H54 (cell line): Measurements from ENCODE around the gene CDC42SE2.
A peak's percentile ranks its signal among the peaks of the same experiment; 100 is the strongest.
"Not testable (repeated sequence)": the region's sequence is repeated elsewhere in the genome, so short reads cannot be mapped to it uniquely, and the experiment has no call there.

Experiments
- DNase-seq: peaks from one replicate; pipeline ENCODE4 v3.0.0; 2011; ENCODE audit warnings: low spot score, mixed read lengths; ENCODE audit not compliant: insufficient read length
- FAIRE-seq: peaks from 3 replicates; lab custom pipeline; 2011; peaks lifted over from hg19 to GRCh38; lab: Jason Lieb, UNC
- POLR2A ChIP-seq: IDR thresholded peaks from 2 replicates; pipeline ENCODE4 v1.6.1; 2011; ENCODE audit warnings: low read depth, mild to moderate bottlenecking, low read length

Gene CDC42SE2

DNA sequence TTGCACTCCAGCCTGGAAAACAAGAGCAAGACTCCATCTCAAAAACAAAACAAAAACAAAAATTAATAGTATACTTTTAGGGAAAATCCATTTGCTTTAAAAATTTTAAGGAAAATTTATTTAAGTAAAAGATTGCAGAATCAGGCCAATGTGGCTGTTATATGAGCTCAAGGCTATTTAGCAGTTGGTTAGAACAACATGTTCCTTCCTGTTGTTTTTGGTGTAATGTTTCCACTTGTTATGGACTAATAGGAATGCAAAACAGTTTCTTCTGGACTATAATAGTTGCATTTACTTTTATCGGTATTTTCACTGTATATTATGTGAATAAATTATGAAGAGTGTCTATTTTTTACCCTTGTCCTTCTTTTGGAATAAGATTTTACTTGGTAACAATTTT, 3.0 kb upstream of the CDC42SE2 start:
- TF ChIP-seq POLR2A: no peak
- DNase-seq (no peak), FAIRE-seq (no peak)

DNA sequence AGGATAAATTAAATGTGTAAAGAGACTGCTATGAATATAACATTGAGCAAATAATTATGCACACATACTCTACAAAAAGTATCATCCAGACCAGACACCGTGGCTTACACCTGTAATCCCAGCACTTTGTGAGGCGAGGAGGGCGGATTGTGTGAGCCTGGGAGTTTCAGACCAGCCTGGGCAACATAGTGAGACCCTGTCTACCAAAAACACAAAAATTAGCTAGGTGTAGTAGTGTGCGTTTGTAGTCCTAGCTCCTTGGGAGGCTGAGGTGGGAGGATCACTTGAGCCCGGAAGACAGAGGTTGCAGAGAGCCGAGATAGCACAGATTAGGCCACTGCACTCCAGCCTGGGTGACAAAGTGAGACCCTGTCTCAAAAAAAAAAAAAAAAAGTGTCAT, 2.4 kb upstream of the CDC42SE2 start:
- FAIRE-seq (no peak), DNase-seq (no peak)
- TF ChIP-seq POLR2A: no peak

- DNase-seq (no peak), FAIRE-seq (peak; percentile 75)
- no peak for TF ChIP-seq POLR2A
Measured at GRCh38 chr5:131262953-131263541, 806 bp upstream of the CDC42SE2 start.

DNA sequence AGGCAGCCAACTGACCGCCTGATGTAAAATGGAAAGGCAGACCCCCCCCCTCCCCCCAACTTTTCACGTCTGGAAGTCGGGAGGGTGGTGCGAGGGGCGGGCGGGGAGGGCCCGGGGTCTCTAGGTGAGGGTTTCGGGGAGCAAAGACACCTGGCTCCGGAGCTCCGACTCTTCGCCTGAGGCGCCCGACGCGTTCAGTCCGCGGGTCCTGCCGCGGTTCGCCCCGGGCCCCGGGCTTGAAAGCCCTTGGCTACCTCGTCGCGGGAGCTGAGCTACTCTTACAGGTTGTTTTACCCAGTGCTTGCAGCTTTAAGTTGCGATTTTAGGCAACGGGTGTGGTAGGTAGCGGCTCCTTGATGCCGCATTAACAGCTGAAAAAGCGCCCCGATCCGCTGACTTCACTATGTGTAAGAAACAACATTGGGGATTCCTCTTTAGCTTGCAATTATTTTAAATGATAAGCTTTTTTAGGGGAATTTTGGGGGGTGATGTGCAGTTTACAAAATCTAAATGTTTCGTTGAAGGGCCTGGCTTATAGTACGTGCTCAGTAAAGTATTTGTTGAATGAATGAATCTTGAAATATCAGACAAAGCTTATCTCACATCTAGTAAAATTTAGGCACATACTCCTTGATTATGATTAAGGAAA, 722 bp downstream of the CDC42SE2 start:
- peak; percentile 60 for FAIRE-seq
- DNase-seq: no peak
- TF ChIP-seq POLR2A: no peak

DNA sequence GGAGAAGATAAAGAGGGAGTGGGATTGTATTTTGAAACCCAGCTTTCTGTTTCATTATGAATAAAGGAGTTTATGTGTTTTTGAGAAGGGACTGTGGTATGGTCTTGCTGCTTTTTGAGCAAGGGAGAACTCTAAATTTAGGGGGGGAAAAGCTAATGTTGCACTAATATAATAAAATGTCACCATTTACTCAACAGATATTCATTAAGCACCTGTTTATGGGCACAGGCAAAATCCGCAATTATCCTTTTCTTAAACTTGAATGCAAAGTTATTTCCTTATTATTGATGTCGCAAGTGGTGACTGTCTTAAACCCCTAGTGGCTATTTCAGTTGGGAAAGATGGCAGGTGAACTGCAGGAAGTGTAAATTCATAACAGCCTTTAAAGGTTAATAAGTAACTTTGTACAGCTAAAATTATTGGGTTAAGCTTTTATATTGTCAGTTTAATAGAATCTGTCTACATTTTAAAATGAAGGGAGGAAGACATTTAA, 1.5 kb downstream of the CDC42SE2 start:
- TF ChIP-seq POLR2A: no peak

DNA sequence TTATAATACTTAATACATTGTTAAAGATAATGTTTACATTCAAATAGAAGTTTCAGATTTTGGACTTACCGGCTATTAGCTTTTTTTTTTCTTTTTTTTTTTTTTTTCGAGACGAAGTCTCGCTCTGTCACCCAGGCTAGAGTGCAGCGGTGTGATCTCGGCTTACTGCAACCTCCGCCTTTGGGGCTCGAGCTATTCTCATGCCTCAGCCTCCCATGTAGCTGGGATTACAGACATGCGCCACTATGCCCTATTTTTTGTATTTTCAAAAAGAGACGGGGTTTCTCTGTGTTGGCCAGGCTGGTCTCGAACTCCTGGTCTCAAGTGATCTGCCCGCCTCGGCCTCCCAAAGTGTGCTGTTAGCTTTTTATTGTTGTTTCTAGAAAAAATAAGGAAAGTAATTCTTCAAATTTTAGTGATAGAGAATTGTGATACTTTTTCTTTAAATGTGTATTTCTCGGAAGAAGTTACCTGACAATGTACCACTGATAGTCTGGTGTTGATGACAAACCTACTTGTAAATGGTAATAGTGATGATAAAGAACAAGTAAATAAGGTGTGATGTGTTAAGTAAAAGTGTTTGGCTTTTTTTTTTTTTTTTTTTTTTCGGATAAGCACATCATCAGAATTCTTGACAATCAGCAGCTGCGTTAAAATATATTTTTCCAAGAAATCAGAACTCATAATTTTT, 2.7 kb downstream of the CDC42SE2 start:
- TF ChIP-seq POLR2A: no peak
- DNase-seq: no peak
- no peak for FAIRE-seq

More for the DNA sequence above, 1.5 kb downstream of the CDC42SE2 start:
- FAIRE-seq (peak; percentile 80), DNase-seq (no peak)

DNA sequence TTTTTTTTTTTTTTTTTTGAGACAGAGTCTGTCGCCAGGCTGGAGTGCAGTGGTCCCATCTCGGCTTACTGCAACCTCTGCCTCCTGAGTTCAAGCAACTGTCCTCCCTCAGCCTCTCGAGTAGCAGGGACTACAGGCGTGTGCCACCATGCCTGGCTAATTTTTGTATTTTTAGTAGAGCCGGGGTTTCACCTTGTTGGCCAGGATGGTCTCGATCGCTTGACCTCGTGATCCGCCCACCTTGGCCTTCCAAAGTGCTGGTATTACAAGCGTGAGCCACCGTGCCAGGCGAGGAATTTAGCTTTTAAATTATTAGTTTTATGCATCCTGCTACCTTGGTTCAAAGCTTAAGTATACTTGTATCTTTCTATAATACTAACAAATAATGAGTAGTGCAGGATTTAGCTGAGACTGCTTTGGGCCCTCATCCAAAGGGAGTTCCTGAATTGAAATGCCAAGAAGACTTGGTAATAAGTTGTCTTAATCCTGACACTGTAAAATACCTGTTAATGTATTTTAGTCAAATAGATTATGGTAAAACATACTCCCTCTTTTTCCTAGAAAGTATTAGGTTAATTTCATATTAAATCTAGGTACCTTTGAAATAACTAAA, 5.0 kb downstream of the CDC42SE2 start:
- FAIRE-seq (no peak), DNase-seq (no peak)
- TF ChIP-seq POLR2A: no peak

GRCh38 chr5:131270809-131271208, 7.0 kb downstream of the CDC42SE2 start:
- TF ChIP-seq POLR2A: no peak
- FAIRE-seq (peak; percentile 90), DNase-seq (no peak)

GRCh38 chr5:131271888-131272287, 8.0 kb downstream of the CDC42SE2 start:
- FAIRE-seq, DNase-seq: not testable (repeated sequence)

GRCh38 chr5:131272307-131272706, 8.5 kb downstream of the CDC42SE2 start:
- DNase-seq (no peak), FAIRE-seq (no peak)
- no peak for TF ChIP-seq POLR2A

DNA sequence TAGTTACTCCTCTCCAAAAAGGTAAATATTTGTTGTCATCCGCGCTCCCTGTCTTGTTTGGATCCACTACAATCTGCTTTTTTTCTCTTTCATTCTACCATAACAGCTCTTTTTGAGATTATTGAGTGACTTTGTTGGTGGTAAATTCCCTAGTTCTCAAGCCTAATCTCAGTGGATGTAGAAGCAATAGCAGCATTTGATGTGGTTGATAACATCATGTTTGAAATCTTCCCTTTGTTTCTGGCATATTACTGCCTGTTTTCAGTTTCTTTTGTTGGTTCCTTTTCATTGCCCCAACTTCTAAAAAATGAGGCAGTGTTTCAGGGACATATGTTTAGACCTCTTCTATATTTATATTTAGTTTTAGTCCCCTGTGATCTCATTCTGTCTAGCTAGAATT, 8.9 kb downstream of the CDC42SE2 start:
- TF ChIP-seq POLR2A: no peak

GRCh38 chr5:131274326-131275063, 10.6 kb downstream of the CDC42SE2 start:
- FAIRE-seq (no peak), DNase-seq (no peak)
- no peak for TF ChIP-seq POLR2A

More for the DNA sequence above, 8.9 kb downstream of the CDC42SE2 start:
- no peak for FAIRE-seq
- DNase-seq: no peak

- FAIRE-seq: no peak
- no peak for TF ChIP-seq POLR2A
- DNase-seq: no peak
Measured at GRCh38 chr5:131276072-131276471, 12.2 kb downstream of the CDC42SE2 start.
